Dendritic cell treated with granulocyte-macrophage colony-stimulating factor and Interleukin-4, amounts not matched to agents 40 ng/mL and 50 ng/mL, for 4 days (primary cell): ENCODE measurements around the gene TMEM219.
"Not testable (repeated sequence)": the region's sequence is repeated elsewhere in the genome, so short reads cannot be mapped to it uniquely, and the experiment has no call there.

Source experiments
- H3K27ac Mint-ChIP-seq: one replicate; pipeline ENCODE4 v1.8.0; 2022; ENCODE audit warnings: mild to moderate bottlenecking, mixed read lengths
- H3K27me3 Mint-ChIP-seq: one replicate; pipeline ENCODE4 v1.8.0; 2022; ENCODE audit warnings: mild to moderate bottlenecking, mixed read lengths
- H3K36me3 Mint-ChIP-seq: one replicate; pipeline ENCODE4 v1.8.0; 2022; ENCODE audit warnings: low read depth, mixed read lengths
- H3K4me1 Mint-ChIP-seq: one replicate; pipeline ENCODE4 v1.8.0; 2022; ENCODE audit warnings: low read depth, mixed read lengths
- H3K4me3 Mint-ChIP-seq: one replicate; pipeline ENCODE4 v1.8.0; 2022; ENCODE audit warnings: mild to moderate bottlenecking, moderate library complexity, mixed read lengths
- H3K9me3 Mint-ChIP-seq: one replicate; pipeline ENCODE4 v1.8.0; 2022; ENCODE audit warnings: mixed read lengths
- intact Hi-C: fragments of 100-400 bp; cut with micrococcal nuclease; formaldehyde crosslinking; loops from one replicate; pipeline ENCODE4 v1.15.0; 2022

Gene TMEM219

GRCh38 chr16:30011714-30012504 is 50.0 kb downstream of the TMEM219 start:
- peaks cover 15% of the 10 kb centered on the region for H3K4me1 Mint-ChIP-seq
- H3K4me3 Mint-ChIP-seq = peak overlapping the region; percentile 55

GRCh38 chr16:30012598-30012997 is 50.7 kb downstream of the TMEM219 start:
- H3K9me3 Mint-ChIP-seq, H3K36me3 Mint-ChIP-seq, H3K27ac Mint-ChIP-seq, intact Hi-C loops, H3K4me3 Mint-ChIP-seq: not testable (repeated sequence)
- Mint-ChIP-seq H3K4me1 (peaks cover 15% of the 10 kb centered on the region), H3K27me3 (peaks cover 67% of the 10 kb centered on the region)

More at GRCh38 chr16:30011714-30012504, 50.0 kb downstream of the TMEM219 start:
- Mint-ChIP-seq H3K9me3 (no peaks in the 10 kb centered on the region), H3K27ac (no peak overlapping the region), H3K27me3 (peaks cover 68% of the 10 kb centered on the region), H3K36me3 (no peaks in the 10 kb centered on the region)
- intact Hi-C loops = no loop called here

DNA sequence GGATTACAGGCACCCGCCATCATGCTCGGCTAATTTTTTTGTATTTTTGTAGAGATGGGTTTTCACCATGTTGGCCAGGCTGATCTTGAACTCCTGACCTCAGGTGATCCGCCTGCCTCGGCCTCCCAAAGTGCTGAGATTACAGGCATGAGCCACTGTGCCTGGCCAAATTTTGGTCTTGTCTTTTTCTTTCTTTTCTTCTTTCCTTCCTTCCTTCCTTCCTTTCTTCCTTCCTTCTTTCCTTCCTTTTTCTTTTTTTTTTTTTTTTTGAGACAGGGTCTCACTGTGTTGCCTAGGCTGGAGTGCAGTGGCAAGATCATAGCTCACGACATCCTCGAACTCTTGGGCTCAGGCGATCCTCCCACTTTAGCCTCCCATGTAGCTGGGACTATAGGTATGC is 53.6 kb downstream of the TMEM219 start:
- H3K4me3 Mint-ChIP-seq, H3K27ac Mint-ChIP-seq, H3K36me3 Mint-ChIP-seq, intact Hi-C loops, H3K9me3 Mint-ChIP-seq: not testable (repeated sequence)
- peaks cover 14% of the 10 kb centered on the region for H3K4me1 Mint-ChIP-seq
- H3K27me3 Mint-ChIP-seq = peaks cover 41% of the 10 kb centered on the region

GRCh38 chr16:30016555-30017276 is 54.8 kb downstream of the TMEM219 start:
- Mint-ChIP-seq H3K36me3 (no peaks in the 10 kb centered on the region), H3K27ac (no peak overlapping the region), H3K27me3 (peaks cover 31% of the 10 kb centered on the region), H3K9me3 (no peaks in the 10 kb centered on the region), H3K4me3 (no peak overlapping the region), H3K4me1 (peaks cover 20% of the 10 kb centered on the region)
- intact Hi-C loops = no loop called here

DNA sequence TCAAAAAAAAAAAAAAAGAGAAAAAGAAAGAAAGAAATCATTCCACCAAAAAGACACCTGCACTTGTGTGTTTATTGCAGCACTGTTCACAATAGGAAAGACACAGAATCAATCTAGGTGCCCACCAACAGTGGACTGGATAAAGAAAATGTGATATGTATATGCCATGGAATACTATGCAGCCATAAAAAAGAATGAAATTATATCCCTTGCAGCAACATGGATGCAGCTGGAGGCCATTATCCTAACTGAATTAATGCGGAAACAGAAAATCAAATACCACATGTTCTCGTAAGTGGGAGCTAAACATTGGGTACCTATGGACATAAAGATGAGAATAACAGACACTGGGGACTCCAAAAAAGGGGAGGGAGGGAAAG is 55.4 kb downstream of the TMEM219 start:
- Mint-ChIP-seq H3K4me3 (no peak overlapping the region), H3K4me1 (peaks cover 17% of the 10 kb centered on the region), H3K27ac (no peak overlapping the region), H3K36me3 (no peaks in the 10 kb centered on the region), H3K27me3 (peaks cover 26% of the 10 kb centered on the region), H3K9me3 (no peaks in the 10 kb centered on the region)
- intact Hi-C loops = no loop called here

DNA sequence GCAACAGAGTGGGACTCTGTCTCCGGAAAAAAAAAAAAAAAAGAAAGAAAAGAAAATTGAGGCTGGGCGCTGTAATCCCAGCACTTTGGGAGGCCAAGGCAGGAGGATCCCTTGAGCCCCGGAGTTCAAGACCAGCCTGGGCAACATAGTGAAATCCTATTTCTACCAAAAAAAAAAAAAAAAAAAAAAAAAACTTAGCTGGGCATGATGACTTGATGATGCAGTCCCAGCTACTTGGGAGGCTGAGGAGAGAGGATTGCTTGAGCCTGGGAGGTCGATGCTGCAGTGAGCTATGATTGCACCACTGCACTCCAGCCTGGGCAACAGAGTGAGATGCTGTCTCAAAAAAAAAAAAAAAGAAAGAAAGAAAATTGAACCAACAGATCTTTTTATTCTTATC is 56.1 kb downstream of the TMEM219 start:
- peaks cover 19% of the 10 kb centered on the region for H3K27me3 Mint-ChIP-seq
- H3K9me3 Mint-ChIP-seq, intact Hi-C loops, H3K27ac Mint-ChIP-seq, H3K4me3 Mint-ChIP-seq, H3K36me3 Mint-ChIP-seq: not testable (repeated sequence)
- H3K4me1 Mint-ChIP-seq = peaks cover 17% of the 10 kb centered on the region

GRCh38 chr16:30018731-30019158 is 56.9 kb downstream of the TMEM219 start:
- intact Hi-C loops = no loop called here
- Mint-ChIP-seq H3K9me3 (no peaks in the 10 kb centered on the region), H3K27me3 (peaks cover 19% of the 10 kb centered on the region), H3K27ac (no peak overlapping the region), H3K36me3 (no peaks in the 10 kb centered on the region), H3K4me3 (no peak overlapping the region), H3K4me1 (peaks cover 17% of the 10 kb centered on the region)
